ENCODE data around the gene PDE4B. TPM values are rescaled to one million over a fixed set of nuclear protein-coding genes. Genes with fewer than 3 reads are reported as not detected.

Gene PDE4B
- polyA plus RNA-seq, 1 donor from 2014 or later, result 135 TPM

DNA sequence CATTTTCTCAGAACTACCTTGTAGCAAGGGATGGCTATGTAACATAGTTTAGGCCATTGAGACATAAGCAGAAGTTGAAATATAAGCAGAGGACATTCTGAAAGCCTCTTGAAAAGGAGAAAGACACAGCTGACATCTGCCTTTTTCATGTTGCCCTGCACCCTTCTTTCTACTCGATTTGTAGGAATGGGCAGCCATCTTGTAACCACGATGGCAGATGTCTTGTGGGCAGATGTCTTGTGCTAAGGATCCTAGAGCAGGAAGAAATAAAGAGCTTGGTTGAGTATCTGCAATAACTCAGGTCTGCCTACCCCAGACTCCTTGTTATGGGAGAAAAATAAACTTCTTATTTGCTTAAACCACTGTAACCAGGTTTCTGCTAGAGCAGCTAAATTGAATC, 351.0 kb downstream of the PDE4B start:
- no peak overlapping the region for H3K27ac ChIP-seq (ENCODE audit: low read length)
- H3K9ac ChIP-seq (ENCODE audit: low read length), result no peak overlapping the region
- H3F3A ChIP-seq (ENCODE audit: insufficient read depth, low read length, poor library complexity, severe bottlenecking), result no peaks in the 10 kb centered on the region
- H4K20me1 ChIP-seq (ENCODE audit: insufficient read depth), result no peaks in the 10 kb centered on the region
- no peaks in the 10 kb centered on the region for H3K9me2 ChIP-seq (ENCODE audit: insufficient read depth, low read length)
- H3K27me3 ChIP-seq (ENCODE audit: insufficient read depth, low read depth, low read length), result no peaks in the 10 kb centered on the region
- no peaks in the 10 kb centered on the region for H3K9me3 ChIP-seq (ENCODE audit: low read length)
- H3K4me2 ChIP-seq (ENCODE audit: low read length), result no peak overlapping the region
- no peaks in the 10 kb centered on the region for H3K79me2 ChIP-seq (replicated peaks; ENCODE audit: insufficient read depth, low read length)
- H3K4me3 ChIP-seq (ENCODE audit: low read length), result no peak overlapping the region
- H2AFZ ChIP-seq (ENCODE audit: low read depth, low read length), result no peak overlapping the region
- H3K36me3 ChIP-seq (ENCODE audit: insufficient read depth, low read length), result no peaks in the 10 kb centered on the region
- TF ChIP-seq, protein P1, sequence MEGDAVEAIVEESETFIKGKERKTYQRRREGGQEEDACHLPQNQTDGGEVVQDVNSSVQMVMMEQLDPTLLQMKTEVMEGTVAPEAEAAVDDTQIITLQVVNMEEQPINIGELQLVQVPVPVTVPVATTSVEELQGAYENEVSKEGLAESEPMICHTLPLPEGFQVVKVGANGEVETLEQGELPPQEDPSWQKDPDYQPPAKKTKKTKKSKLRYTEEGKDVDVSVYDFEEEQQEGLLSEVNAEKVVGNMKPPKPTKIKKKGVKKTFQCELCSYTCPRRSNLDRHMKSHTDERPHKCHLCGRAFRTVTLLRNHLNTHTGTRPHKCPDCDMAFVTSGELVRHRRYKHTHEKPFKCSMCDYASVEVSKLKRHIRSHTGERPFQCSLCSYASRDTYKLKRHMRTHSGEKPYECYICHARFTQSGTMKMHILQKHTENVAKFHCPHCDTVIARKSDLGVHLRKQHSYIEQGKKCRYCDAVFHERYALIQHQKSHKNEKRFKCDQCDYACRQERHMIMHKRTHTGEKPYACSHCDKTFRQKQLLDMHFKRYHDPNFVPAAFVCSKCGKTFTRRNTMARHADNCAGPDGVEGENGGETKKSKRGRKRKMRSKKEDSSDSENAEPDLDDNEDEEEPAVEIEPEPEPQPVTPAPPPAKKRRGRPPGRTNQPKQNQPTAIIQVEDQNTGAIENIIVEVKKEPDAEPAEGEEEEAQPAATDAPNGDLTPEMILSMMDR (IDR thresholded peaks at IDR 0.05; ENCODE audit: poor library complexity, severe bottlenecking), result no peak
- TF ChIP-seq RAD21 (conservative IDR thresholded peaks at IDR 0.05) (no peak), EZH2 (IDR thresholded peaks at IDR 0.05; ENCODE audit: borderline replicate concordance, insufficient read depth, low read length, poor library complexity, severe bottlenecking) (no peak), TAF1 (IDR thresholded peaks at IDR 0.05; ENCODE audit: low read depth) (no peak), EP300 (conservative IDR thresholded peaks at IDR 0.05; ENCODE audit: poor library complexity, severe bottlenecking) (no peak), MXI1 (conservative IDR thresholded peaks at IDR 0.05; ENCODE audit: poor library complexity, severe bottlenecking) (no peak), POLR2AphosphoS5 (IDR thresholded peaks at IDR 0.05) (no peak), REST (IDR thresholded peaks at IDR 0.05; ENCODE audit: borderline replicate concordance) (no peak), SMC3 (conservative IDR thresholded peaks at IDR 0.05; ENCODE audit: poor library complexity) (no peak)

GRCh38 chr1:66147226-66147835, 354.6 kb downstream of the PDE4B start:
- H2AFZ ChIP-seq (ENCODE audit: low read depth, low read length), result no peak overlapping the region
- H3K9ac ChIP-seq (ENCODE audit: low read length), result no peak overlapping the region
- H3K79me2 ChIP-seq (replicated peaks; ENCODE audit: insufficient read depth, low read length), result no peaks in the 10 kb centered on the region
- no peaks in the 10 kb centered on the region for H4K20me1 ChIP-seq (ENCODE audit: insufficient read depth)
- H3F3A ChIP-seq (ENCODE audit: insufficient read depth, low read length, poor library complexity, severe bottlenecking), result no peaks in the 10 kb centered on the region
- H3K4me2 ChIP-seq (ENCODE audit: low read length), result no peak overlapping the region
- H3K27me3 ChIP-seq (ENCODE audit: insufficient read depth, low read depth, low read length), result no peaks in the 10 kb centered on the region
- no peak overlapping the region for H3K27ac ChIP-seq (ENCODE audit: low read length)
- H3K9me2 ChIP-seq (ENCODE audit: insufficient read depth, low read length), result no peaks in the 10 kb centered on the region
- no peaks in the 10 kb centered on the region for H3K9me3 ChIP-seq (ENCODE audit: low read length)
- H3K4me3 ChIP-seq (ENCODE audit: low read length), result no peak overlapping the region
- no peaks in the 10 kb centered on the region for H3K36me3 ChIP-seq (ENCODE audit: insufficient read depth, low read length)
- TF ChIP-seq SMC3 (conservative IDR thresholded peaks at IDR 0.05; ENCODE audit: poor library complexity) (no peak), RAD21 (conservative IDR thresholded peaks at IDR 0.05) (no peak)

Data from neural cell (in vitro differentiated cells).